ENCODE measurements around the gene SBF2. TPM values are rescaled to one million over a fixed set of nuclear protein-coding genes. Genes with fewer than 3 reads are reported as not detected.
"Not testable (repeated sequence)": the region's sequence is repeated elsewhere in the genome, so short reads cannot be mapped to it uniquely, and the experiment has no call there.

SBF2 gene
- total and polyA plus RNA-seq, 11 donors: 10.4 to 33.9 (median 20.9) TPM

GRCh38 chr11:10095412-10096208 is 198.4 kb downstream of the SBF2 start:
- DNase-seq (no peak), ATAC-seq (no peak)
- intact Hi-C loops (cut with DNase I): no loop called here
- no peak for TF ChIP-seq POLR2A (IDR thresholded peaks at IDR 0.05)
- TF ChIP-seq, protein P1, sequence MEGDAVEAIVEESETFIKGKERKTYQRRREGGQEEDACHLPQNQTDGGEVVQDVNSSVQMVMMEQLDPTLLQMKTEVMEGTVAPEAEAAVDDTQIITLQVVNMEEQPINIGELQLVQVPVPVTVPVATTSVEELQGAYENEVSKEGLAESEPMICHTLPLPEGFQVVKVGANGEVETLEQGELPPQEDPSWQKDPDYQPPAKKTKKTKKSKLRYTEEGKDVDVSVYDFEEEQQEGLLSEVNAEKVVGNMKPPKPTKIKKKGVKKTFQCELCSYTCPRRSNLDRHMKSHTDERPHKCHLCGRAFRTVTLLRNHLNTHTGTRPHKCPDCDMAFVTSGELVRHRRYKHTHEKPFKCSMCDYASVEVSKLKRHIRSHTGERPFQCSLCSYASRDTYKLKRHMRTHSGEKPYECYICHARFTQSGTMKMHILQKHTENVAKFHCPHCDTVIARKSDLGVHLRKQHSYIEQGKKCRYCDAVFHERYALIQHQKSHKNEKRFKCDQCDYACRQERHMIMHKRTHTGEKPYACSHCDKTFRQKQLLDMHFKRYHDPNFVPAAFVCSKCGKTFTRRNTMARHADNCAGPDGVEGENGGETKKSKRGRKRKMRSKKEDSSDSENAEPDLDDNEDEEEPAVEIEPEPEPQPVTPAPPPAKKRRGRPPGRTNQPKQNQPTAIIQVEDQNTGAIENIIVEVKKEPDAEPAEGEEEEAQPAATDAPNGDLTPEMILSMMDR (IDR thresholded peaks at IDR 0.05): no peak
- H3K4me3 ChIP-seq: no peak overlapping the region
- 89 to 97% (median 95%) methylated on average over 4 of the region's 4 CpGs for WGBS, 4 donors
- H3K27ac ChIP-seq: no peak overlapping the region
- no peaks in the 10 kb centered on the region for H3K27me3 ChIP-seq
- peaks cover 0 to 35% (median 13%) of the 10 kb centered on the region in 12 donors for H3K9me3 ChIP-seq
- peaks cover 0 to 3% (median 0%) of the 10 kb centered on the region in 9 donors for H3K36me3 ChIP-seq
- H3K4me1 ChIP-seq: peaks cover 0 to 17% (median 0%) of the 10 kb centered on the region in 12 donors

GRCh38 chr11:10092426-10092825 is 201.6 kb downstream of the SBF2 start:
- 96 to 99% (median 97%) methylated on average over 5 of the region's 5 CpGs for WGBS, 4 donors
- H3K9me3 ChIP-seq: peaks cover 0 to 4% (median 0%) of the 10 kb centered on the region in 12 donors
- ATAC-seq (no peak), DNase-seq (no peak)
- H3K27me3 ChIP-seq: no peaks in the 10 kb centered on the region
- TF ChIP-seq POLR2A (IDR thresholded peaks at IDR 0.05): no peak
- TF ChIP-seq, protein P1 (IDR thresholded peaks at IDR 0.05): no peak
- peaks cover 0 to 17% (median 6%) of the 10 kb centered on the region in 12 donors for H3K4me1 ChIP-seq
- H3K36me3 ChIP-seq: no peaks in the 10 kb centered on the region
- intact Hi-C loops (cut with DNase I): no loop called here
- no peak overlapping the region for H3K27ac ChIP-seq
- H3K4me3 ChIP-seq: no peak overlapping the region

GRCh38 chr11:10091314-10092045 is 202.5 kb downstream of the SBF2 start:
- Histone ChIP-seq H3K27me3 (no peaks in the 10 kb centered on the region), H3K4me3 (no peak overlapping the region), H3K9me3 (no peaks in the 10 kb centered on the region), H3K27ac (no peak overlapping the region), H3K36me3 (no peaks in the 10 kb centered on the region), H3K4me1 (peaks cover 0 to 20% (median 8%) of the 10 kb centered on the region in 12 donors)
- intact Hi-C loops (cut with DNase I): no loop called here
- TF ChIP-seq, protein P1 (IDR thresholded peaks at IDR 0.05): no peak
- no peak for TF ChIP-seq POLR2A (IDR thresholded peaks at IDR 0.05)
- no peak for ATAC-seq
- no peak for DNase-seq
- WGBS, 4 donors: 73 to 90% (median 76%) methylated on average over 3 of the region's 3 CpGs

DNA sequence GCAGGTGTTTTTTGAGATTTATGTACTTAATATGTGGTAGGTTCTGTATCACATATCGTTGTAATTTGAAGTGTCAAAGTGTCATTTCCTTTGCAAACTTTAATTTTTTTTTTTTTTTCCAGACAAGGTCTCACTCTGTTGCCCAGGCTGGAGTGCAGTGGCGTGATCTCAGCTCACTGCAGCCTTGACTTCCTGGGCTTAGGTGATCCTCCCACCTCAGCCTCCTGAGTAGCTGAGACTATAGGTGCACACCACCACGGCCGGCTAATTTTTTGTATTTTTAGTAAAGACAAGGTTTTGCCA is 206.1 kb downstream of the SBF2 start:
- H3K4me3 ChIP-seq; H3K36me3 ChIP-seq; H3K27me3 ChIP-seq; DNase-seq; intact Hi-C loops (cut with DNase I); ATAC-seq: not testable (repeated sequence)
- Histone ChIP-seq H3K27ac (peak overlapping the region in 3 of 12 donors; percentile 0 to 40 (median 25)), H3K4me1 (peaks cover 0 to 20% (median 8%) of the 10 kb centered on the region in 12 donors), H3K9me3 (peaks cover 0 to 20% (median 4%) of the 10 kb centered on the region in 12 donors)
- WGBS, 4 donors: 64 to 85% (median 70%) methylated on average over 4 of the region's 4 CpGs
